ENCODE data around the gene FMNL2. TPM values are rescaled to one million over a fixed set of nuclear protein-coding genes. Genes with fewer than 3 reads are reported as not detected.

FMNL2 gene
- total RNA-seq, 1 donor from 2014 or later = 12.0 TPM

- intact Hi-C loops (cut with DNase I) = no loop called here
- TF ChIP-seq CTCF (IDR thresholded peaks at IDR 0.05) = no peak
- Histone ChIP-seq H3K9me3 (no peaks in the 10 kb centered on the region), H3K4me1 (peaks cover 0 to 26% of the 10 kb centered on the region in 2 donors), H3K4me3 (peak overlapping the region in 1 of 2 donors; percentile 10), H3K36me3 (peaks cover 0 to 4% of the 10 kb centered on the region in 2 donors), H3K27me3 (no peaks in the 10 kb centered on the region), H3K27ac (peak overlapping the region; percentile 48 to 74)
- no peak for DNase-seq (ENCODE audit: low spot score in 2 of 2)
Observed at GRCh38 chr2:152354069-152354755, 19.2 kb downstream of the FMNL2 start.

GRCh38 chr2:152354909-152355308, 19.9 kb downstream of the FMNL2 start:
- Histone ChIP-seq H3K4me1 (peaks cover 0 to 29% of the 10 kb centered on the region in 2 donors), H3K27me3 (no peaks in the 10 kb centered on the region), H3K36me3 (peaks cover 0 to 4% of the 10 kb centered on the region in 2 donors), H3K27ac (peak overlapping the region; percentile 48 to 74), H3K4me3 (no peak overlapping the region), H3K9me3 (no peaks in the 10 kb centered on the region)
- intact Hi-C loops (cut with DNase I) = no loop called here
- TF ChIP-seq CTCF (IDR thresholded peaks at IDR 0.05) = no peak
- DNase-seq (ENCODE audit: low spot score in 2 of 2) = no peak

- no peak for TF ChIP-seq CTCF (IDR thresholded peaks at IDR 0.05)
- H3K9me3 ChIP-seq = no peaks in the 10 kb centered on the region
- H3K27ac ChIP-seq = peak overlapping the region; percentile 48 to 74
- H3K4me3 ChIP-seq = no peak overlapping the region
- intact Hi-C loops (cut with DNase I) = no loop called here
- no peak for DNase-seq (ENCODE audit: low spot score in 2 of 2)
- H3K4me1 ChIP-seq = peaks cover 0 to 29% of the 10 kb centered on the region in 2 donors
- H3K36me3 ChIP-seq = peaks cover 0 to 4% of the 10 kb centered on the region in 2 donors
- no peaks in the 10 kb centered on the region for H3K27me3 ChIP-seq
Observed at GRCh38 chr2:152355409-152355831, 20.4 kb downstream of the FMNL2 start.

- no peak for TF ChIP-seq CTCF (IDR thresholded peaks at IDR 0.05)
- H3K4me3 ChIP-seq = no peak overlapping the region
- H3K9me3 ChIP-seq = no peaks in the 10 kb centered on the region
- H3K27me3 ChIP-seq = no peaks in the 10 kb centered on the region
- intact Hi-C loops (cut with DNase I) = no loop called here
- H3K27ac ChIP-seq = no peak overlapping the region
- DNase-seq (ENCODE audit: low spot score in 2 of 2) = no peak
- H3K4me1 ChIP-seq = peaks cover 0 to 16% of the 10 kb centered on the region in 2 donors
- peaks cover 0 to 4% of the 10 kb centered on the region in 2 donors for H3K36me3 ChIP-seq
Observed at GRCh38 chr2:152359573-152360363, 24.8 kb downstream of the FMNL2 start.

- Histone ChIP-seq H3K36me3 (no peaks in the 10 kb centered on the region), H3K27me3 (no peaks in the 10 kb centered on the region), H3K9me3 (no peaks in the 10 kb centered on the region), H3K4me3 (no peak overlapping the region), H3K27ac (no peak overlapping the region), H3K4me1 (peaks cover 0 to 3% of the 10 kb centered on the region in 2 donors)
- intact Hi-C loops (cut with DNase I) = no loop called here
- no peak for TF ChIP-seq CTCF (IDR thresholded peaks at IDR 0.05)
- no peak for DNase-seq (ENCODE audit: low spot score in 2 of 2)
Observed at GRCh38 chr2:152363936-152364335, 29.0 kb downstream of the FMNL2 start.
